HAP-1 (cell line): ENCODE data around the gene PSKH1.
"Not testable (repeated sequence)": the region's sequence is repeated elsewhere in the genome, so short reads cannot be mapped to it uniquely, and the experiment has no call there.

ENCODE experiments used
- DNase-seq, 2 experiments: peaks; one replicate each; pipeline ENCODE4 v3.0.0-alpha.2; 2016 to 2020; ENCODE audit warnings: low spot score in 2 of 2
- H3K27me3 ChIP-seq: fragments of 250-450 bp; sonication (Bioruptor Pico); 2 replicates; pipeline ENCODE4 v1.5.1; 2020; ENCODE audit warnings: low read depth, mild to moderate bottlenecking, moderate library complexity
- H3K36me3 ChIP-seq: fragments of 250-450 bp; sonication (Bioruptor Pico); replicated peaks from 2 replicates; pipeline ENCODE4 v1.5.1; 2020; ENCODE audit warnings: mild to moderate bottlenecking
- H3K4me1 ChIP-seq: fragments of 250-450 bp; sonication (Bioruptor Pico); 2 replicates; pipeline ENCODE4 v1.5.1; 2020; ENCODE audit warnings: mild to moderate bottlenecking
- H3K4me3 ChIP-seq: fragments of 250-450 bp; sonication (Bioruptor Pico); 2 replicates; pipeline ENCODE4 v1.5.1; 2020; ENCODE audit warnings: mild to moderate bottlenecking, moderate library complexity
- H3K9me3 ChIP-seq: fragments of 250-450 bp; sonication (Bioruptor Pico); 2 replicates; pipeline ENCODE4 v1.5.1; 2020; ENCODE audit warnings: mild to moderate bottlenecking, moderate library complexity
- in situ Hi-C: fragments of 300-500 bp; cut with MboI; formaldehyde crosslinking; loops from 3 replicates; pipeline ENCODE4 v1.14.3; 2020; ENCODE audit warnings: low sequenced_read_pairs, inconsistent platforms, mixed read lengths

PSKH1 gene

GRCh38 chr16:67885545-67885944 is 7.5 kb upstream of the PSKH1 start:
- H3K4me1 ChIP-seq = no peaks in the 10 kb centered on the region
- H3K27me3 ChIP-seq = no peaks in the 10 kb centered on the region
- no peak overlapping the region for H3K4me3 ChIP-seq
- no peak for DNase-seq
- H3K36me3 ChIP-seq = peaks cover 41% of the 10 kb centered on the region
- in situ Hi-C loops = no loop called here
- no peaks in the 10 kb centered on the region for H3K9me3 ChIP-seq

- H3K36me3 ChIP-seq = peaks cover 37% of the 10 kb centered on the region
- DNase-seq = no peak
- in situ Hi-C loops = no loop called here
- no peak overlapping the region for H3K4me3 ChIP-seq
- no peaks in the 10 kb centered on the region for H3K9me3 ChIP-seq
- H3K4me1 ChIP-seq = no peaks in the 10 kb centered on the region
- H3K27me3 ChIP-seq = no peaks in the 10 kb centered on the region
These were observed 7.1 kb upstream of the PSKH1 start for GRCh38 chr16:67885976-67886375.

- Histone ChIP-seq H3K4me3 (no peak overlapping the region), H3K4me1 (no peaks in the 10 kb centered on the region), H3K36me3 (peaks cover 33% of the 10 kb centered on the region), H3K27me3 (no peaks in the 10 kb centered on the region), H3K9me3 (no peaks in the 10 kb centered on the region)
- DNase-seq = no peak
- in situ Hi-C loops = no loop called here
These were observed 6.7 kb upstream of the PSKH1 start for GRCh38 chr16:67886387-67886786.

- Histone ChIP-seq H3K36me3 (peaks cover 17% of the 10 kb centered on the region), H3K9me3 (no peaks in the 10 kb centered on the region), H3K27me3 (no peaks in the 10 kb centered on the region), H3K4me1 (peaks cover 4% of the 10 kb centered on the region), H3K4me3 (no peak overlapping the region)
- in situ Hi-C loops = no loop called here
- no peak for DNase-seq
These were observed 4.7 kb upstream of the PSKH1 start for GRCh38 chr16:67888331-67888730.

DNA sequence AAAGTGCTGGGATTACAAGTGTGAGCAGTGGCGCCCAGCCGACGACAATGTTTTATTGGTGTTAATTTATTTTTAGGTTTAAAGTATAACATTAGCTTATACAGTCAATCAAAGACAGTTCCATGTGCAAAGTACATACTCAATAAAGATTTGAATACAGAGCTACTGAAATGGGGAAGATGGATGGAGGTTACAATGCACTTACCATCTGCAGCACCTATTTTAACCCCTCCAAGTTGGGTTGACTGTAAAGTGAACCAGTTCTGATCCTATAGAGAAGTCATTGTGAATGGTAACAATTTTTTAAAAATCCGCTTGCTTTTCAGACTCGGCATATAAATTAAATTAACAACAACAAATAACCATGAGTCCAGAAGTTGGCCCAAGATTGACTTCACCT is 679 bp upstream of the PSKH1 start:
- Histone ChIP-seq H3K4me1 (peaks cover 9% of the 10 kb centered on the region), H3K4me3 (peak overlapping the region; percentile 94), H3K27me3 (no peaks in the 10 kb centered on the region), H3K36me3 (peaks cover 4% of the 10 kb centered on the region), H3K9me3 (no peaks in the 10 kb centered on the region)
- DNase-seq = no peak
- in situ Hi-C loops = no loop called here

- H3K36me3 ChIP-seq = peaks cover 4% of the 10 kb centered on the region
- H3K9me3 ChIP-seq = no peaks in the 10 kb centered on the region
- peaks cover 9% of the 10 kb centered on the region for H3K4me1 ChIP-seq
- in situ Hi-C loops = no loop called here
- H3K4me3 ChIP-seq = peak overlapping the region; percentile 94
- H3K27me3 ChIP-seq = no peaks in the 10 kb centered on the region
- peak; percentile 10 to 42 for DNase-seq
These were observed 817 bp downstream of the PSKH1 start for GRCh38 chr16:67893743-67894399.

GRCh38 chr16:67897231-67897630 is 4.2 kb downstream of the PSKH1 start:
- DNase-seq = no peak
- Histone ChIP-seq H3K4me1 (peaks cover 9% of the 10 kb centered on the region), H3K27me3 (no peaks in the 10 kb centered on the region), H3K9me3 (no peaks in the 10 kb centered on the region), H3K36me3 (peaks cover 4% of the 10 kb centered on the region), H3K4me3 (no peak overlapping the region)
- in situ Hi-C loops = no loop called here

GRCh38 chr16:67901734-67902133 is 8.7 kb downstream of the PSKH1 start:
- H3K36me3 ChIP-seq = no peaks in the 10 kb centered on the region; the same call in 1 of the 2 replicates
- DNase-seq = no peak
- no peaks in the 10 kb centered on the region for H3K9me3 ChIP-seq
- no peaks in the 10 kb centered on the region for H3K27me3 ChIP-seq
- H3K4me3 ChIP-seq = no peak overlapping the region
- in situ Hi-C loops = no loop called here
- H3K4me1 ChIP-seq = no peaks in the 10 kb centered on the region

- H3K4me3 ChIP-seq = no peak overlapping the region
- no peaks in the 10 kb centered on the region for H3K4me1 ChIP-seq
- H3K9me3 ChIP-seq = no peaks in the 10 kb centered on the region
- H3K36me3 ChIP-seq = no peaks in the 10 kb centered on the region; the same call in 1 of the 2 replicates
- in situ Hi-C loops = no loop called here
- DNase-seq = no peak
- H3K27me3 ChIP-seq = no peaks in the 10 kb centered on the region
These were observed 9.8 kb downstream of the PSKH1 start for GRCh38 chr16:67902831-67903230.

- Histone ChIP-seq H3K4me1 (no peaks in the 10 kb centered on the region), H3K4me3 (no peak overlapping the region), H3K27me3 (no peaks in the 10 kb centered on the region), H3K36me3 (peaks cover 7% of the 10 kb centered on the region), H3K9me3 (no peaks in the 10 kb centered on the region)
- in situ Hi-C loops = no loop called here
- no peak for DNase-seq
These were observed 14.5 kb downstream of the PSKH1 start for GRCh38 chr16:67907397-67908180.

GRCh38 chr16:67909056-67909742 is 16.1 kb downstream of the PSKH1 start:
- H3K4me1 ChIP-seq = no peaks in the 10 kb centered on the region
- no peak for DNase-seq
- in situ Hi-C loops = no loop called here
- H3K36me3 ChIP-seq = peaks cover 7% of the 10 kb centered on the region; the same call in 1 of the 2 replicates
- no peak overlapping the region for H3K4me3 ChIP-seq
- H3K9me3 ChIP-seq = no peaks in the 10 kb centered on the region
- no peaks in the 10 kb centered on the region for H3K27me3 ChIP-seq

DNA sequence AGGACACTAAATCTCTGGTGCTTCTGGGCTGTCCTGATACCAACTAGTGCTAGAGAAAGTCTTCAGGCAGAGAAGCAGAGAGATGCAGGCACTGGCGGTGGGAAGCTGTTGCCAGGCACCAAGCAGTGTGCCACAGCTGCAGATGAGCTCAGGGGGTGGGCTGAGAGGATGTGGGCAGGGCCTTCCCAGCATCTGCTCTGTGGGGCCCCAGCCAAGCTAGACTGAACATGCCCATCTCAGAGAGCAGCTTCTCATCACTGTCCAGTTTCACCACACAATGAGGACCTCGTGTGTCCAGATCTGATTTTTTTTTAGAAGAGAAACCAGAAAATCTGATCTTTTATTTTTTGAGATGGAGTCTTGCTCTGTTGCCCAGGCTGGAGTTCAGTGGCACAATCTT is 17.1 kb downstream of the PSKH1 start:
- no peak for DNase-seq
- Histone ChIP-seq H3K4me3 (no peak overlapping the region), H3K9me3 (no peaks in the 10 kb centered on the region), H3K4me1 (no peaks in the 10 kb centered on the region), H3K36me3 (peaks cover 7% of the 10 kb centered on the region; the same call in 1 of the 2 replicates), H3K27me3 (no peaks in the 10 kb centered on the region)
- in situ Hi-C loops = no loop called here

DNA sequence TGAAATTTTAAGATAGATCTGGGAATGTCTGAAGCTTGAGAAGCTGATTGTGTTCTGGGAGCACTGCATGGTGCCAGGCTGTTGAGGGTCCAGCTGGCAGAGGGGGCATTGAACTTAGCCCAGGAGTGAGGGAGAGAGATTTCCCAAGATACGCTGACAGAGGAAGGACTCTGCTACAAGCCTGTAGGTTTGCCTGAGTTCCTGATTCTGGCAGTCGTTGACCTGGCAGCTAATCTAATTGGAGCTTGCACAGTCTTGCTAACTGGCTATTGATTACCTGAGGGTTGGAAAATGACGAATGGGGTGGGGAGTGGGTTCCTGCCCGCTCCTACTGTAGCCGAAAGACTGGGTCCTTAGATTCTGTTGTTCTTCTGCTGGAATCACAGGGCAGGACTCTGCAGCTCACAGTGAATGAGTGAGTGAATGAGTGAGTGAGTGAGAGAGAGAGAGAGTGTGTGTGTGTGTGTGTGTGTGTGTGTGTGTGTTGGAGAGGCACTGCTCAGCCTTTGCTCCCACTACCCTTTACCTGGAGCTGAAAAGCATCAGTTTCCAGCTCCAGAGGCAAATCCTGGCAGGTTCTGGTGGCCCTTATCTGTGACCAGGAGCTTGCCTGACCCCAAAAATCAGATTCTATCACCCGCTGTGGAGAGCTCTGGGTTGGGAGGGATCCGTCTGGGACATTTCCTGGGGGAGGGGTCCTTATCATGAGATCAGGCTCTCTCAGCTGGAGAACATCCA is 21.9 kb downstream of the PSKH1 start:
- DNase-seq = no peak
- no peaks in the 10 kb centered on the region for H3K9me3 ChIP-seq
- H3K27me3 ChIP-seq = no peaks in the 10 kb centered on the region
- peaks cover 10% of the 10 kb centered on the region; the same call in 1 of the 2 replicates for H3K36me3 ChIP-seq
- no peaks in the 10 kb centered on the region for H3K4me1 ChIP-seq
- H3K4me3 ChIP-seq = no peak overlapping the region
- in situ Hi-C loops = no loop called here

DNA sequence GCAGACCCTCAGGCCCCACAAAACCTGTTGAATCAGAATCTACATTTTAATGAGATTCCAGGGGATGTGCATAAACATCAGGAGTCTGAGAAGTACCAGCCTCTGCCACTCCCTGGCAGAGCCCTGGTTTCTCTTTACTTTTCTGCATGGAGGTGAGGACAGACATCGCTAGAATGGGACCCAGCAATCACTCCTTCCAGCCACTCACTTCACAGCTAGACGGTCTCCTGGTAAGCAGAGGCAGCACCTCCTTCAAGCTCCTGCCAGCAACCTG is 22.4 kb downstream of the PSKH1 start:
- DNase-seq, H3K4me3 ChIP-seq, in situ Hi-C loops, H3K27me3 ChIP-seq, H3K9me3 ChIP-seq, H3K4me1 ChIP-seq, H3K36me3 ChIP-seq: not testable (repeated sequence)
